GM12873 (cell line): Measurements from ENCODE around the gene EVA1A.

Source experiments
- TF ChIP-seq, protein P1 (sequence below): IDR thresholded peaks from 2 replicates; pipeline ENCODE4 v1.5.1; 2012; ENCODE audit warnings: low read depth, mild to moderate bottlenecking, moderate library complexity, low read length, control low read depth; ENCODE audit not compliant: insufficient read depth; ENCODE audit errors: missing control alignments

The EVA1A gene

DNA sequence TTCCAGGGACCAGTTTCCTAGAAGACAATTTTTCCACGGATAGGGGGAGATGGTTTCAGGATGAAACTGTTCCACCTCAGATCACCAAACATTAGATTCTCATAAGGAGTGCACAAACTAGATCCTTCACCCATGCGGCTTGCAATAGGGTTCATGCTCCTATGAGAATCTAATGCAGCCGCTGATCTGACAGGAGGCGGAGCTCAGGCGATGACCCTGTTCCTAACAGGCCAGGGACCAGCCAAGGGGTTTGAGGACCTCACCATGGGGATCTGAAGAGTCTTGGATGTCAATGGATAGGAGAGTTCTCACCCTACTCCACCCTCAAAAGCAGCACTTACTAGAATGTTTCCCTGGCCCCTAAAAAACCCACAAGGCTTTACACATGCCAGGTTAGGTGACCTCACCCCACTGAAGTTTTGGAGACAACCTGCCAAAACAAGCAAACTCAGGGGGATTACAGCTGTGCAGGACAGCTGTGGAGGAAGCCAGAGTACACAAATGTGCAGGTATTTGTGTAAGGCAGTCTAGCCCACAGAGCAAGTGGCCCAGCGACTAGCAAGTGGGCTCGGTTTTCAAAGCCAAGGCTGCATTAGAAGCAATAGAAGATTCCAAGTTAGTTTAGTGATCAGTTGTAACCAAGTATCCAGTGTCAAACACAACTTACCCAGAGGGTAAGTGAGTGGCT lies 3.9 kb downstream of the EVA1A start:
- TF ChIP-seq, protein P1, sequence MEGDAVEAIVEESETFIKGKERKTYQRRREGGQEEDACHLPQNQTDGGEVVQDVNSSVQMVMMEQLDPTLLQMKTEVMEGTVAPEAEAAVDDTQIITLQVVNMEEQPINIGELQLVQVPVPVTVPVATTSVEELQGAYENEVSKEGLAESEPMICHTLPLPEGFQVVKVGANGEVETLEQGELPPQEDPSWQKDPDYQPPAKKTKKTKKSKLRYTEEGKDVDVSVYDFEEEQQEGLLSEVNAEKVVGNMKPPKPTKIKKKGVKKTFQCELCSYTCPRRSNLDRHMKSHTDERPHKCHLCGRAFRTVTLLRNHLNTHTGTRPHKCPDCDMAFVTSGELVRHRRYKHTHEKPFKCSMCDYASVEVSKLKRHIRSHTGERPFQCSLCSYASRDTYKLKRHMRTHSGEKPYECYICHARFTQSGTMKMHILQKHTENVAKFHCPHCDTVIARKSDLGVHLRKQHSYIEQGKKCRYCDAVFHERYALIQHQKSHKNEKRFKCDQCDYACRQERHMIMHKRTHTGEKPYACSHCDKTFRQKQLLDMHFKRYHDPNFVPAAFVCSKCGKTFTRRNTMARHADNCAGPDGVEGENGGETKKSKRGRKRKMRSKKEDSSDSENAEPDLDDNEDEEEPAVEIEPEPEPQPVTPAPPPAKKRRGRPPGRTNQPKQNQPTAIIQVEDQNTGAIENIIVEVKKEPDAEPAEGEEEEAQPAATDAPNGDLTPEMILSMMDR: no peak

DNA sequence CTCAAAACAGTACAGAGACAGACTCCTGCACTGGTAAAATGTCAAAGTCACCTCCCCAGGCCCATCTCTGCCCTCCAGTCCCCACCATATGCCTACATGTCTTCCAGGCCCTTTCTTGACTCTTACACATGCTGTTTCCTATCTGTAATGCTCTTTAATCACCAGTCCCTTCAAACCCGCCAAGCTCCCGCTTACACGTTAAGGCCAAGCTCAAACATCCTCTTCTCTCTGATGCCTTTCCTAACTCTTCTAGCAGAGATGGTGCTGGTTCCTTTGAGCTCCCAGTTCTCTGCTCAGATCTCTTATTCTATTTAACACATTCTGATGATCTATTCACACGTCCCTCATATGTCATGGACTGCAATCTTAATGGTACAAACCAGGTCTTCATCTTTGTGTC lies 5.0 kb downstream of the EVA1A start:
- TF ChIP-seq, protein P1: no peak

DNA sequence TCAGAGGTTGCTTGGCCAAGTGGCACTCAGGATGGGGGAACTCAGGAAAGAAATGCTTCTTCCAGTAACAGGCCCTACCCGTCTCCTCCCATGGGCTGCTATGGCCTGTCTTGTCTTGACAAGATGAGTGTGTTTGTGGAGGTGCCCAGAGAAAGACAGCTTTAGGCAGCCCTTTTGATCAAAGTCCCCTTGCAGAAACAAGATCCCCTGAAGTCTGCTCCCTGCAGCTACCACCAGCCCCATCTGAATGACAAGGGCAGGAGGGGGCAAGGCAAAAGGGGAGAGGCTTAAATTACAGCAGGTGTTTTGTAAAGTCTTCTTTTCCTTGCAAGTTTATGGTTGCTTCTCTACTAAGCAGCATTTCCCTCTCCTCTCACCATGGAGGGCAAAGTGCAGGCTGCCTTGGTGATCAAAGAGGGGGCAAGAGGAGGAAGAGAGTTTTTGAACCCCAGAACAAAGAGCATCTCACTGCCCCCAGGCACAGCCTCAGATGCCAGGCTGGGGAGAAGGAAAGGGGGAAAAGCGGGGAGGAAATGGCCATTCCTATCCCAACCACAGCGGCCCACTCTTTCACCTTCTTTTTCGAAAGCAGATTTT lies 6.7 kb downstream of the EVA1A start:
- TF ChIP-seq, protein P1: no peak

DNA sequence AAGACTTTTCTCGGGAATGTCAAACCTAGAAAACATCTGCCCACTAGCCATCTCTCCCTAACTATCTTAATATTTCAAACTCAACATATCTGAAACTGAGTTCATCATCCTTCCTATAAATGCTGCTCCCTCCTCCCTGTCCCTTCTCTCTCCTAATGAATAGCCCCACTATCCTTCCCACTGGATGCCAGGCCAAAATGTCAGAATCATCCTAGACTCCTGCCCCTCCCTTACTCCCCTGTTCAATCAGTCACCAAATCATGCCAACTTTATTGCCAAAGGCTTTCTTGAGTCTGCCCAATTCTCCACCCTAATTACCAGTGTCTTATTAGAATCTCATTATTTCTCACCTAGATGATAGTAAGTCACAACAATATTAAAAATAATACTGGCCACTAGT lies 8.5 kb downstream of the EVA1A start:
- TF ChIP-seq, protein P1: no peak

DNA sequence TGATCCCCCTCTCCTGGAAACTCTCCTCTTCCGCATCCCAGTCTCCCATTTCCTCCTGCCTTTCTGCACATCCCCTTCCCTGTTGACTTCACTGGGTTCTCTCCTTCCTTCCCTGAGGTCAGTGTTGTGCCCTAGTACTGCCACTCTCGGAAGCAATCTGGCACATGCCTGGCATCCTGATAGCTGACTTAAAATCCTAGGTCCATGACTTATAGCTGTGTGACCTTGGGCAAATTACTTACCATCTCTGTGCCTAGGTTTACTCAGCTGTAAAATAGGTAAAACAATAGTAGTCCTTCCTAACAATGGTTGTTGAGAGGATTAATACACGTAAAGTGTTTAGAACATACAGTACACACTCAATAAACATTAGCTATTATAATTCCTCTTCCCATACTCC lies 9.3 kb downstream of the EVA1A start:
- TF ChIP-seq, protein P1: no peak

DNA sequence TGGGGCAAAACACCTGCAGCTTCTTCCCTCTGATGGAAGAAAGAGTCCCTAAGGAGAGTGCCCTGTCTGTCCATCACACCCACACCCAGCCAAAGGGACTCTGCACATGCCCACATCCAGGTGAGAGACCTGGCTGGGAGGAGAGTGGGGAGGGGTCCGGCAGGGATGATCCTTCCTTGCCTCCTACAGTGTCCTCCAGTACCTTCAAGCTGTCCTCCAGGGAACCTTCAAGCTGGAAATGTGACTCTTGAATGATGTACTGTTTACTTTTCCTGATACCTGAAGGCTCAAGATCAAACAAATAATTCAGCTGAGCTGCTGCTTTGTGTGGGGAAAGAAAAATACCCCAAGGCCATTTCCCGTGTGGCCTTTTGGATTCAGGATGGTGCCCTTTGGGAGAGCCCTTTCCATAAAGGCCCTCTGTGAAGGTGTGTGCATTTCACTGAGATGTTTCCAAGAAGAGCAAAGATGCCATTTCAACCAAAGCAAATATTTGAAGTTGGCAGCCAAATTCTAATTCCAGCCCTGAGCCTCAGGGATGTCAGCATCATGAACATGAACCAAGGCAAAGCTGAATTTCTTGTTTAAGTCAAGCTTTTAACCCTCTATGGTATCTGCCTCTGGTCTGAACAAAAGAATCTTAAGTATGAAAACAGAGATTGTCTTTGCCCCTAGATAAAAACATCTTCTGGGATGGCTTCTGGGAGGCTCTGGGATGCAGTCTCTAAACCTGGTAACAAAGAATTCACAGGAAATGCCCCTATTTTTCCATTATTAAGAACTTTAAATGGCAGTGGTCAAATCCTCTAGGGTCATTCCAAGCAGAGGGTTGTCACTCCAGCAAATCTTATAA lies 11.1 kb downstream of the EVA1A start:
- TF ChIP-seq, protein P1: no peak

DNA sequence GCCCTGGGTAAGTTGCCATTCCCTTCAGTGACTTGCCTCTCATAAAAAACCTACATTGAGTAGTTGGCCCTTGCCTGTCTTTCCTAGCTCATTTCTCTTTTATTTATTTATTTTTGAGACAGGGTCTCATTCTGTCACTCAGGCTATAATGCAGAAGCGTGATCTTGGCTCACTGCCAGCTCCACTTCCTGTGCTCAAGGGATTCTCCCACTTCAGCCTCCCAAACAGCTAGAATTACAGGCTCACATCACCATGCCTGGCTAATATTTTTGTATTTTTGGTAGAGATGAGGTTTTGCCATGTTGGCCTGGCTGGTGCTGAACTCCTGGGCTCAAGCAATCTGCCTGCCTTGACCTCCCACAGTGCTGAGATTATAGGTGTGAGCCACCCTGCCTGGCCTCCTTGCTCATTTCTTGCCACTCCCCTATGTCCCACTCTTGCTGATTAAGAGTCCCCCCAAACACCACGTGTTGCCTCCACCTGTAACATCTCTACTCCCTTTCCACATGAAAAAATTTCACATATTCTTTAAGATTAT lies 12.6 kb downstream of the EVA1A start:
- TF ChIP-seq, protein P1: no peak
